ENCODE measurements around the gene RAPGEF5. TPM values are rescaled to one million over a fixed set of nuclear protein-coding genes. Genes with fewer than 3 reads are reported as not detected.

Gene RAPGEF5
- total RNA-seq, 1 experiment from 2014 or later = 15.6 TPM

- Histone ChIP-seq H3K9ac (ENCODE audit: low read length) (no peak overlapping the region), H3K4me2 (ENCODE audit: low read length) (no peak overlapping the region), H3K36me3 (ENCODE audit: control insufficient read depth in 1 of 2, insufficient read depth in 2 of 2, low read length in 2 of 2) (no peaks in the 10 kb centered on the region), H2AFZ (ENCODE audit: low read depth, low read length, poor library complexity, severe bottlenecking) (no peak overlapping the region), H3K4me1 (ENCODE audit: control insufficient read depth in 1 of 2, insufficient read depth in 2 of 2, low read length in 2 of 2) (no peaks in the 10 kb centered on the region), H3K9me3 (ENCODE audit: control insufficient read depth in 1 of 2, insufficient read depth in 1 of 2, low read depth in 1 of 2, low read length in 2 of 2) (no peaks in the 10 kb centered on the region), H3K79me2 (ENCODE audit: insufficient read depth, low read length) (no peaks in the 10 kb centered on the region), H4K20me1 (ENCODE audit: insufficient read depth) (no peaks in the 10 kb centered on the region), H3K4me3 (replicated peaks in 1 of 2; ENCODE audit: low read depth in 1 of 2, low read length in 2 of 2) (no peak overlapping the region), H3K27me3 (ENCODE audit: insufficient read depth, low read length) (no peaks in the 10 kb centered on the region), H3K9me2 (ENCODE audit: insufficient read depth) (no peaks in the 10 kb centered on the region), H3K27ac (ENCODE audit: low read depth, low read length) (no peak overlapping the region)
- intact Hi-C loops (cut with micrococcal nuclease) = no loop called here
- ChIA-PET RAD21 (ENCODE audit: low non-redundant PET in 1 of 2, low total read pairs in 2 of 2, uncharacterized antibody in 2 of 2, unreplicated experiment in 2 of 2) (no interaction called here), CTCF (no interaction called here), POLR2A (no interaction called here)
- DNase-seq (ENCODE audit: low read depth, low spot score) (no peak), ATAC-seq (no peak)
- TF ChIP-seq POLR2A (IDR thresholded peaks at IDR 0.05; ENCODE audit: borderline replicate concordance, extremely low read depth, insufficient read depth, insufficient read length) = no peak
- TF ChIP-seq YY1 (IDR thresholded peaks at IDR 0.05; ENCODE audit: extremely low read depth, insufficient replicate concordance, low read depth, low read length) = no peak
- TF ChIP-seq SRF (IDR thresholded peaks at IDR 0.05; ENCODE audit: low read depth) = no peak
- TF ChIP-seq ATF3 (IDR thresholded peaks at IDR 0.05) = no peak
- no peak for TF ChIP-seq ZBTB33 (IDR thresholded peaks at IDR 0.05; ENCODE audit: extremely low read depth, insufficient replicate concordance, low read length)
- no peak for TF ChIP-seq CEBPB (IDR thresholded peaks at IDR 0.05; ENCODE audit: low read depth)
- no peak for TF ChIP-seq FOSL1 (IDR thresholded peaks at IDR 0.05; ENCODE audit: low read depth)
- no peak for TF ChIP-seq RAD21 (IDR thresholded peaks at IDR 0.05; ENCODE audit: low read depth)
- no peak for TF ChIP-seq TCF7L2 (IDR thresholded peaks at IDR 0.05; ENCODE audit: borderline replicate concordance, extremely low read depth, insufficient read depth, insufficient read length)
- TF ChIP-seq EZH2 (IDR thresholded peaks at IDR 0.05) = no peak
- no peak for TF ChIP-seq POLR2AphosphoS5 (IDR thresholded peaks at IDR 0.05; ENCODE audit: low read depth, low read length)
- no peak for TF ChIP-seq REST (IDR thresholded peaks at IDR 0.05; ENCODE audit: low read depth)
- no peak for TF ChIP-seq EGR1 (IDR thresholded peaks at IDR 0.05; ENCODE audit: low read depth)
- no peak for TF ChIP-seq EZH2phosphoT487 (IDR thresholded peaks at IDR 0.05; ENCODE audit: borderline replicate concordance)
- TF ChIP-seq ZFX (IDR thresholded peaks at IDR 0.05) = no peak
- TF ChIP-seq CTCF (IDR thresholded peaks at IDR 0.05 in 2 of 3, conservative IDR thresholded peaks at IDR 0.05 in 1 of 3; ENCODE audit: borderline replicate concordance in 1 of 3, insufficient read depth in 1 of 3, low read depth in 2 of 3, low read length in 2 of 3) = no peak
- no peak for TF ChIP-seq ZNF274 (IDR thresholded peaks at IDR 0.05; ENCODE audit: low read depth, low read length)
- no peak for TF ChIP-seq SP1 (IDR thresholded peaks at IDR 0.05; ENCODE audit: low read depth)
- no peak for TF ChIP-seq MAX (IDR thresholded peaks at IDR 0.05)
- no peak for TF ChIP-seq ELF1 (IDR thresholded peaks at IDR 0.05; ENCODE audit: borderline replicate concordance, low read depth)
- no TSS peak for BruUV-seq (replicated peaks)
Observed at GRCh38 chr7:22291977-22292376, 65.0 kb downstream of the RAPGEF5 start.
